Natural killer cell (primary cell): ENCODE results near the gene TLE3. TPM values are rescaled to one million over a fixed set of nuclear protein-coding genes. Genes with fewer than 3 reads are reported as not detected.

ENCODE experiments used
- ATAC-seq, 3 donors: fragments of 150-1000 bp in 2 of 3; fragments of 200-7000 bp in 1 of 3; cut with Tn5 transposase; 1 replicate in 1 of 3; 2 replicates in 2 of 3; pipeline ENCODE4 v1.10.0; 2021; ENCODE audit warnings: mild to moderate bottlenecking in 2 of 3, moderate library complexity in 2 of 3
- DNase-seq, 2 donors: peaks; one replicate each; pipeline versions ENCODE4 v3.0.0 to v3.0.0-alpha.2; 2013 to 2021; ENCODE audit warnings: mixed read lengths in 1 of 2
- H3K27ac ChIP-seq: one replicate; pipeline ENCODE4 v1.5.1; 2013; ENCODE audit warnings: mild to moderate bottlenecking, low read length
- H3K27me3 ChIP-seq: one replicate; pipeline ENCODE4 v1.6.1; 2013; ENCODE audit warnings: low read length; ENCODE audit not compliant: control insufficient read depth, insufficient read depth
- H3K36me3 ChIP-seq: one replicate; pipeline ENCODE4 v1.6.1; 2013; ENCODE audit warnings: low read length; ENCODE audit not compliant: control insufficient read depth, insufficient read depth
- H3K4me1 ChIP-seq: one replicate; pipeline ENCODE4 v1.6.1; 2013; ENCODE audit warnings: low read length; ENCODE audit not compliant: control insufficient read depth, insufficient read depth
- H3K4me3 ChIP-seq: one replicate; pipeline ENCODE4 v1.5.1; 2013; ENCODE audit warnings: low read length
- H3K9me3 ChIP-seq: one replicate; pipeline ENCODE4 v1.6.1; 2013; ENCODE audit warnings: low read length; ENCODE audit not compliant: control insufficient read depth, insufficient read depth
- H3K27ac Mint-ChIP-seq, 2 donors: one replicate each; pipeline ENCODE4 v1.8.0; 2022; ENCODE audit warnings: mild to moderate bottlenecking in 2 of 2, mixed read lengths in 2 of 2, moderate library complexity in 1 of 2
- H3K27me3 Mint-ChIP-seq, 2 donors: one replicate each; pipeline ENCODE4 v1.8.0; 2022; ENCODE audit warnings: low read depth in 2 of 2, mixed read lengths in 2 of 2
- H3K36me3 Mint-ChIP-seq: one replicate; pipeline ENCODE4 v1.8.0; 2022; ENCODE audit warnings: mixed read lengths
- H3K4me1 Mint-ChIP-seq, 2 donors: one replicate each; pipeline ENCODE4 v1.8.0; 2022; ENCODE audit warnings: mixed read lengths in 2 of 2
- H3K4me3 Mint-ChIP-seq: one replicate; pipeline ENCODE4 v1.8.0; 2022; ENCODE audit warnings: mild to moderate bottlenecking, moderate library complexity, mixed read lengths
- H3K9me3 Mint-ChIP-seq, 2 donors: one replicate each; pipeline ENCODE4 v1.8.0; 2022; ENCODE audit warnings: mixed read lengths in 2 of 2
- CTCF ChIP-seq: fragments of 200-600 bp; IDR thresholded peaks from one replicate; pipeline ENCODE4 v1.8.0; 2022; ENCODE audit warnings: antibody characterized with exemption
- WGBS: methylation state at CpG from one replicate; pipeline ENCODE4 v1.1.7; 2013; ENCODE audit warnings: missing lambda C conversion rate; ENCODE audit not compliant: insufficient coverage; 5-methylcytosine and 5-hydroxymethylcytosine counted together
- intact Hi-C: fragments of 100-400 bp; cut with micrococcal nuclease; formaldehyde crosslinking; loops from one replicate; pipeline ENCODE4 v1.14.2; 2022
- total RNA-seq, 4 donors: library from RNA; stranded (reverse); fragments of 120-200 nt in 1 of 4; gene quantifications; one replicate each; pipeline versions ENCODE4 v1.2.3 to v1.2.4, GENCODE V29; 2013 to 2022

TLE3 gene
- total RNA-seq, 3 donors from 2014 or later (not counting 1 experiment from before 2014, with no cell fraction given) = 32.1 to 94.9 (median 36.7) TPM

GRCh38 chr15:70066004-70066403 lies 31.7 kb downstream of the TLE3 start:
- no peaks in the 10 kb centered on the region for H3K27me3 Mint-ChIP-seq
- TF ChIP-seq CTCF = no peak
- ATAC-seq = no peak
- H3K4me3 Mint-ChIP-seq = no peak overlapping the region
- no peak overlapping the region for H3K27ac Mint-ChIP-seq
- no peaks in the 10 kb centered on the region for H3K9me3 Mint-ChIP-seq
- no peaks in the 10 kb centered on the region for H3K9me3 ChIP-seq
- peaks cover 67% of the 10 kb centered on the region for H3K36me3 ChIP-seq
- no peaks in the 10 kb centered on the region for H3K4me1 ChIP-seq
- H3K4me3 ChIP-seq = no peak overlapping the region
- peaks cover 0 to under 1% of the 10 kb centered on the region in 2 donors for H3K4me1 Mint-ChIP-seq
- no peak overlapping the region for H3K27ac ChIP-seq
- peaks cover 11% of the 10 kb centered on the region for H3K36me3 Mint-ChIP-seq
- no peaks in the 10 kb centered on the region for H3K27me3 ChIP-seq
- no peak for DNase-seq
- intact Hi-C loops = no loop called here
- WGBS = 94% methylated on average over 11 of the region's 12 CpGs

GRCh38 chr15:70065006-70065722 lies 32.6 kb downstream of the TLE3 start:
- H3K27ac Mint-ChIP-seq = no peak overlapping the region
- TF ChIP-seq CTCF = no peak
- peaks cover 6% of the 10 kb centered on the region for H3K36me3 Mint-ChIP-seq
- intact Hi-C loops = no loop called here
- Histone ChIP-seq H3K36me3 (peaks cover 67% of the 10 kb centered on the region), H3K27me3 (no peaks in the 10 kb centered on the region), H3K4me3 (no peak overlapping the region), H3K9me3 (no peaks in the 10 kb centered on the region), H3K4me1 (no peaks in the 10 kb centered on the region), H3K27ac (no peak overlapping the region)
- H3K4me1 Mint-ChIP-seq = no peaks in the 10 kb centered on the region
- 95% methylated on average over 6 of the region's 6 CpGs for WGBS
- no peak for DNase-seq
- ATAC-seq = no peak
- H3K9me3 Mint-ChIP-seq = no peaks in the 10 kb centered on the region
- no peak overlapping the region for H3K4me3 Mint-ChIP-seq
- H3K27me3 Mint-ChIP-seq = no peaks in the 10 kb centered on the region

- H3K4me3 ChIP-seq = no peak overlapping the region
- H3K4me1 Mint-ChIP-seq = no peaks in the 10 kb centered on the region
- no peaks in the 10 kb centered on the region for H3K27me3 ChIP-seq
- H3K9me3 Mint-ChIP-seq = no peaks in the 10 kb centered on the region
- H3K27me3 Mint-ChIP-seq = no peaks in the 10 kb centered on the region
- H3K4me1 ChIP-seq = no peaks in the 10 kb centered on the region
- no peak for ATAC-seq
- peaks cover 6% of the 10 kb centered on the region for H3K36me3 Mint-ChIP-seq
- no peaks in the 10 kb centered on the region for H3K9me3 ChIP-seq
- 84% methylated on average over 4 of the region's 4 CpGs for WGBS
- no peak overlapping the region for H3K27ac ChIP-seq
- DNase-seq = no peak
- H3K36me3 ChIP-seq = peaks cover 68% of the 10 kb centered on the region
- H3K4me3 Mint-ChIP-seq = no peak overlapping the region
- H3K27ac Mint-ChIP-seq = no peak overlapping the region
- no peak for TF ChIP-seq CTCF
- intact Hi-C loops = no loop called here
These were observed 33.3 kb downstream of the TLE3 start for GRCh38 chr15:70064441-70064840.

- DNase-seq (no peak), ATAC-seq (no peak)
- Histone ChIP-seq H3K4me3 (no peak overlapping the region), H3K36me3 (peaks cover 68% of the 10 kb centered on the region), H3K27me3 (no peaks in the 10 kb centered on the region), H3K27ac (no peak overlapping the region), H3K9me3 (no peaks in the 10 kb centered on the region), H3K4me1 (no peaks in the 10 kb centered on the region)
- Mint-ChIP-seq H3K4me3 (no peak overlapping the region), H3K27me3 (no peaks in the 10 kb centered on the region), H3K36me3 (peaks cover 4% of the 10 kb centered on the region), H3K9me3 (no peaks in the 10 kb centered on the region), H3K27ac (no peak overlapping the region), H3K4me1 (no peaks in the 10 kb centered on the region)
- TF ChIP-seq CTCF = no peak
- intact Hi-C loops = no loop called here
- WGBS = 93% methylated on average over 7 of the region's 7 CpGs
These were observed 33.7 kb downstream of the TLE3 start for GRCh38 chr15:70063980-70064379.
